HUES6 (cell line): Measurements from ENCODE around the gene WBP2.

Experiments
- H3K27ac ChIP-seq: 2 replicates; pipeline ENCODE4 v1.7.0; 2013; ENCODE audit warnings: low read depth, mild to moderate bottlenecking, low read length, inconsistent platforms
- H3K27me3 ChIP-seq: 2 replicates; pipeline ENCODE4 v1.6.1; 2013; ENCODE audit warnings: low read length; ENCODE audit not compliant: control insufficient read depth, insufficient read depth
- H3K36me3 ChIP-seq: 2 replicates; pipeline ENCODE4 v1.6.1; 2013; ENCODE audit warnings: low read length; ENCODE audit not compliant: control insufficient read depth, insufficient read depth
- H3K4me1 ChIP-seq: 2 replicates; pipeline ENCODE4 v1.6.1; 2013; ENCODE audit warnings: low read length; ENCODE audit not compliant: control insufficient read depth, insufficient read depth
- H3K4me3 ChIP-seq: 2 replicates; pipeline ENCODE4 v1.5.1; 2013; ENCODE audit warnings: low read depth, low read length
- H3K9ac ChIP-seq: one replicate; pipeline ENCODE4 v1.6.1; 2013; ENCODE audit warnings: mild to moderate bottlenecking, low read length
- H3K9me3 ChIP-seq: 2 replicates; pipeline ENCODE4 v1.6.1; 2013; ENCODE audit warnings: low read depth, low read length; ENCODE audit not compliant: control insufficient read depth, insufficient read depth

WBP2 gene

DNA sequence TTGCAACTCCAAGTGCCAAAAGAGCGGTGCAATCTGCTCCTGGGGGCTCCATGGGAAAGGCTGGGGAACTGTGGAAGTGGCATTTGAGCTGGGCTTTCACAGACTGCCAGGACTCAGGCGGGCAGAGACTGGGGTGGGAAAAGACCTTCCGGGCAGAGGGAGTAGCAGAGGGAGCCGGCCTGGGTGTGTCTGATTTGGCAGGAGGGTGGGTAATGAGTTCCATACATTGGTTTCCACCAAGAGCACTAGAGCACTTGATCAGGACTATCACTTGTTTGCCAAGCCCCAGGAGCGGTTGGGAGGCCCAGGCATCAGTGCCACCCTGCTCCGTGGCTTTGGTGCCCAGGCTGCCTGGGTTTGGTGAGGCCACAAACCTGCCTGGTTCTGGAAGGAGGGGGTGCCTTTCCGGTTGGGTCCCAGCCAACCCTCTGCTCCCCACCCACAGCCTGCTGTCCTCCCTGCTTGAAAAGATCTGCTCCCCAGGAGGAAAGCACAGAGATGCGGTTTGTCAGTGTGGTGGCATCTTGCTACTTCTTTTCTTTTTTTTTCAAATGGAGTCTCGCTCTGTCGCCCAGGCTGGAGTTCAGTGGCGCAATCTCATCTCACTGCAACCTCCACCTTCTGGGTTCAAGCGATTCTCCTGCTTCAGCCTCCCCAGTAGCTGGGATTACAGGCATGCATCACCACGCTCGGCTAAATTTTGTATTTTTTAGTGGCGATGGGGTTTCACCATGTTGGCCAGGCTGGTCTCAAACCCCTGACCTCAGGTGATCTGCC lies 26.7 kb upstream of the WBP2 start:
- H3K9ac ChIP-seq, result no peak overlapping the region
- peaks cover 6% of the 10 kb centered on the region for H3K4me1 ChIP-seq
- peaks cover 21% of the 10 kb centered on the region for H3K27me3 ChIP-seq
- H3K9me3 ChIP-seq, result no peaks in the 10 kb centered on the region
- H3K4me3 ChIP-seq, result no peak overlapping the region
- H3K36me3 ChIP-seq, result no peaks in the 10 kb centered on the region
- H3K27ac ChIP-seq, result no peak overlapping the region

DNA sequence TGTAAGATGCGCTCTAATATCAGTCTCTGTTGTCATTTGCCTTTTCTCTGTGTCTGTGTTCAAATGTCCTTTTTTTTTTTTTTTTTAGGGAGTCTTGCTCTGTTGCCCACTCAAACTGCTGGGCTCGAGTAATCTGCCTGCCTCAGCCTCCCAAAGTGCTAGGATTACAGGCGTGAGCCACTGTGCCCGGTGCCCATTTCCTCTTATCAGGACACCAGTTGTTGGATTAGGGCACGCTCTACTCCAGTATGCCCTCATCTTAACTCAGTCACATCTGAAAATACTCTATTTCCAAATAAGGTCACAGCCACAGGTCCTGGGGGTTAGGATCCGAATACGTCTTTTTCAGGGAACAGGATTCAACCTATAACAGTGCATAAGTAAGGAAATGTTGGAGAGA lies 25.1 kb upstream of the WBP2 start:
- H3K4me3 ChIP-seq, result no peak overlapping the region
- no peaks in the 10 kb centered on the region for H3K36me3 ChIP-seq
- H3K27ac ChIP-seq, result no peak overlapping the region
- H3K9me3 ChIP-seq, result no peaks in the 10 kb centered on the region
- peaks cover 18% of the 10 kb centered on the region for H3K4me1 ChIP-seq
- H3K9ac ChIP-seq, result no peak overlapping the region
- peaks cover 25% of the 10 kb centered on the region for H3K27me3 ChIP-seq

DNA sequence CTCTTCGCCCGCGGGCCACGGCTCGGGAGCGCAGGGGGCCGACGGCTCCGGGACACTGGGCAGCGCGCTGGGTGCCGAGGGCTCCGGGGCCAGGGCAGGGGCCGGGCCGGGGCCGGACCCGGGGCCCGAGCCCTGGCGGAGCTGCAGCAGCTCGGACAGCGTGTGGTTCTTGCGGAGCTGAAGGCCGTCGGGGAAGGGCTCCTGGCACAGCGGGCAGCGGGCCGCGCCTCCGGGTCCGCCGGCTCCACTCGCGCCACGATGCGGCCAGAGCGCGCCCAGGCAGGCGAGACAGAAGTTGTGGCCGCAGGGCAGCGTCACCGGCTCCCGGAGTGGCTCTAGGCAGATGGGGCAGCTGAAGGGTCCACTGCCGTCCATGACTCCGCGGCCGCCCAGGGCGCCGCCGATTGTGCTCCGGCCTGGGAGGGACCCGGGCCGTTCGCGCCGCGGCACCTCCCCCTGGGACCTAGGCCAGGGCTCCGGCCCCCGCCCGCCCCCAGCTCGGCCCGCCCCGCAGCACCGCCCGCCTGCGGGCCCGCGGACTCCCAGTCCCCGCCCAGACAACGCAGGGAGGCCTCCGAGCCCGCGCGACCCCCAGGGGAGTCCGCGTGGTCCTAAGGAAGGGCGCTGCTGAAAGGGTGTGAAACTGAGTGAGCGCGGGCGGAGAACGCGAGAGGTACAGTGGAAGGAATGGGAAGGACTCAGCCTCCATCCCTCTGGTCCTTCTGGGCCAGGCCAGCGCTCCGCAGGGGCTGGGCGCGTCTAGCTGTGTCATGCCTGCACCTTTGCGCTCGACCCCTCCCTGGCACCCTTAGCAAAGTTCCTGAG lies 23.3 kb upstream of the WBP2 start, which contains the start of gene TRIM47:
Gene TRIM47, minus strand, starts transcription at position 408 of the 825 bp plus-strand sequence. Its CDS starts 33 bp downstream, at position 375.
- Histone ChIP-seq H3K36me3 (no peaks in the 10 kb centered on the region), H3K27me3 (peaks cover 25% of the 10 kb centered on the region), H3K27ac (no peak within 1 kb of the TSS), H3K9ac (peak within 1 kb of the TSS; percentile 56), H3K4me1 (peaks cover 18% of the 10 kb centered on the region), H3K4me3 (peak within 1 kb of the TSS; percentile 72), H3K9me3 (no peaks in the 10 kb centered on the region)

DNA sequence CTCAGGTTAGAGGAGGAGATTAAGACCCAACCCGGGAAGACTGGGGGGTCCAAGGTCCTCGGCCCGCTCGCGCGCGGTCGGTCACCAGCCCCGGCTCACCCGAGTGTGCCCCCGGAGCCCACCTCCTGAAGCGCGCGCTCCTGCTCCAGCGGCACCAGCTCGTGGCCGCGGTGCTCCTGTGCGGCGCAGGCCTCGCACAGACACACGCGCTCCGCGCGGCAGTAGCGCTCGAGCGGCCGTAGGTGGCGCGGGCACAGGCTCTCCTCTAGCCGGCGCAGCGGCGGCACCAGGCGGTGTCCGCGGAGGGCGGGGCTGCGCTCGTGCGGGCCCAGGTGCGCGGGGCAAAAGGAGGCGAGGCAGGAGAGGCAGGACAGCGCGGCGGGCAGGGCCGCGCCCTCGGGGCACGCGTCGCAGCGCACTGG lies 22.6 kb upstream of the WBP2 start:
- Histone ChIP-seq H3K9ac (peak overlapping the region; percentile 56), H3K27me3 (peaks cover 25% of the 10 kb centered on the region), H3K4me1 (peaks cover 23% of the 10 kb centered on the region), H3K4me3 (peak overlapping the region; percentile 72), H3K27ac (no peak overlapping the region), H3K36me3 (no peaks in the 10 kb centered on the region), H3K9me3 (no peaks in the 10 kb centered on the region)

DNA sequence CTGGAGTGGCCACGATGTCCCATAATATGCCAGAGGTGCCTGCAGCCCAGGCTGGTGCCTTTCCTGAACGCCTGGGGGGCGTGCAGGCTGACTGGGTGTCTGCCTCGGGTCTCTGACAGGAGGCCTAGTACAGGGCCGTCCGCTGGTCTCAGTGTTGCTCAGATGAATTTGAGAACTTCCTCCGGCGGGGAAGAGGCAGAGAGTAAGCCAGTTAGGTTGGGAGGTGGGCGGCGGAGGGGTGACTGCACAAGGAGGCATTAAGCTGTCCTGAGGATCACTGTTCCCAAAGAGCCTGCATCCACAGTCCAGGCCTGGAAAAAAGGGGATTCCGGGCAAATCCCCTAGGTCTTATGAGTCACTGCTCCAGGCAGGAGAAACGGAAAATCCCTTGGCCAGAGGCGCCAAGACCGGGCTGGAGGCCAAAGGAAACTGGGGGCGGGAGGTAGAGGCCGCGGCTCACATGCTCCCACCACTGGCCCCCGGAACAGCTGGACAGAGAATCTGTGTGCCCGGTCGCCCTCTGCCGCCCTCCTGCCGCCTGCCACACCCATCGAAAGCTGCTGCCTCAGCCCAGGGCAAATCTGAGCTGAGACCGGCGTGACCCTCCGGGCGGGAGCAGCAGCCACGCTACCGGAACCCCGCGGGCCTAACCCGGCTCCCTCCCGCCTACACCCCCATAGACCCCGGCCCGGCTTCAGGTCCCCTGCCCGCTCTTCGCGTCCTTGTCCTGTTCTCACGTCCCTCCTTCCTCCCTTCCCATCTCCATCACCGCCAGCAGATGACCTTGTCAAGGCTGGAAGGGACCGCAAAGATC lies 22.0 kb upstream of the WBP2 start:
- no peak overlapping the region for H3K27ac ChIP-seq
- H3K36me3 ChIP-seq, result no peaks in the 10 kb centered on the region
- H3K9ac ChIP-seq, result peak overlapping the region; percentile 56
- H3K9me3 ChIP-seq, result no peaks in the 10 kb centered on the region
- H3K27me3 ChIP-seq, result peaks cover 25% of the 10 kb centered on the region
- H3K4me1 ChIP-seq, result peaks cover 27% of the 10 kb centered on the region
- H3K4me3 ChIP-seq, result peak overlapping the region; percentile 72

DNA sequence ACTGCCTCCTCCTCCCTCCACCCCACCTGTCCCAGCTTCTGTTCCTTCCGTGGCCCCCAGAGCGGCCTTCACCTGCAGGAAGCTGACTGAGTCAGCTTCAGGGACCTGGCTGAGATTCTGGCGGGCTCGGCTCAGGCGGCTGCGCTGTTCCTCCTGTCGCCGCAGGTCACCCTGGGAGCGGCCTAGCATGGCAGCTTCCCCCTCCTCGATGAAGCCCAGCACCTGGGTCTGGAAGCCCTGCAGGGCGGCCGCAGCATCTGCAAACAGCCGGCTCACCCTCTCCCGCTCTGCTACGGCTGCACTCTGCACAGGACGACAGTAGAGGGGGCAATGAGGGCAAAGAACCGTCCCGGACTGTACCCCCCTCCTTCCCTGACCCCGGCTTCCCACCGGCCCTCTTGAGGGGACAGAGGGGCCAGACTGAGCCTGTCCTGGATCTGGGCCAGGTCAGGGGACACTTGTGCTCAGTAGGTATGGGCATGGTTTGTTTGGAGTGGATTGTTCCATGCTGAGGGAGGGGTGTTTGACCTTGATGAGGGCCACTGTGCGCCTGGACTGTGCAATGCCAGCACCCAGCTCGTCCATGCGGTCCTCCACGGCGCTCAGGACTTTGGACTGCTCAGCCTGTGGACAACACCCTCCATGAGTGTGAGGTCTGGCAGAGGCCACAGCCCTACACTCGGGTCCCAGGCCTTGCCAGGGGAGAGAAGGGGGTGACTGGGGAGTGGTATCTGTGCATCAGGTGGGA lies 21.2 kb upstream of the WBP2 start:
- Histone ChIP-seq H3K27ac (no peak overlapping the region), H3K9ac (no peak overlapping the region), H3K27me3 (peaks cover 25% of the 10 kb centered on the region)

DNA sequence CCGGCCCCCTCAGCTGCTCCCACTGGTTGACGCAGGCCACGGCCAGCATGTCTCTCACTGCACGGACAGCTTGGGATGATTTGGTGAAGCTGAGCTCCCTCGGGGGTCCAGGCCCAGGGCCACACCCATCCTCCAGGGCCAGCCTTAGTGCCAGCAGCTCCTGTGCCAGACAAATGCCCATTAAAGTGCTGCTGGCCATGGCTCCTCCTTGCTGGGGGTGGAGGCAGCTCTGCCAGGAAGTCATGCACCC lies 20.7 kb upstream of the WBP2 start:
- H3K9me3 ChIP-seq, result no peaks in the 10 kb centered on the region
- peaks cover 28% of the 10 kb centered on the region for H3K4me1 ChIP-seq
- H3K27ac ChIP-seq, result no peak overlapping the region
- no peak overlapping the region for H3K9ac ChIP-seq
- H3K36me3 ChIP-seq, result no peaks in the 10 kb centered on the region
- no peak overlapping the region for H3K4me3 ChIP-seq
- peaks cover 25% of the 10 kb centered on the region for H3K27me3 ChIP-seq

More for the DNA sequence above, 21.2 kb upstream of the WBP2 start:
- Histone ChIP-seq H3K9me3 (no peaks in the 10 kb centered on the region), H3K4me1 (peaks cover 27% of the 10 kb centered on the region), H3K4me3 (no peak overlapping the region), H3K36me3 (no peaks in the 10 kb centered on the region)

DNA sequence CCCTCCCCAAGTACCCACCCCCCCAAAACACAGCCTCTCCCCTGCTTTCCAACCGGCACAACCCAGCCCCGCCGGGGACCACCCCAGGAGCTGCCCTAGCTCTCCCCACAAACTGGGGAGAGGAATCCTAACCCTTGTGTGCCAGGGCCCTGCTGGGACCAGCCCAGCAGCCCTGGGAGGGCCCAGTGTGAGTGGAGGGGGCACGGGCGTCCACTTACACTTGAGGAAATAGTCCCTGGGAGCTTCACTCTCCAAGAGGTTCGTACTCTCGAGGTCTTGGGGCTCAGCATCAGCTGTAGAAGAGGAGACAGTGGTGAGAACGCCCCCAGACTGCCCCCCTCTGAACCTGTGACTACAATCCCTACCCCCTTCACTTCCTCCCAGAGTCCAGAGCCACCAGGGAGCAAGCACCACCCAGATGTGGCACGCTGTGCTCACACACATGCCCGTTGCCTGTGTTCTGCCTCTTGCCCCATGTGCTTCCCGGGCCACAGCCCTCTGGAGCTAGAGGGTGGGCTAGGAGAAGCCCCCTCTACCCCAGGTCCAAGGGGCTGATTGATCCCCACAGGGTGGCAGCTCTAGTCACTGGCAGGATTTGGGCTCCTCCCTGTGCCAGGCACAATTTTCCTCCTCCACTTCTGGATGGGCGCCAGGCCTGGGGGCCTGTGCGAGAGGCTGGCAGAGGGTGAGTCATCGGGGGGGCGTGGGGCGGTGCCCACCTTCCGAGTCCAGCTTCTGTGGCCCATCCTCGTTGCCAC lies 20.2 kb upstream of the WBP2 start:
- Histone ChIP-seq H3K27me3 (peaks cover 25% of the 10 kb centered on the region), H3K9ac (no peak overlapping the region), H3K4me3 (no peak overlapping the region), H3K36me3 (no peaks in the 10 kb centered on the region), H3K9me3 (no peaks in the 10 kb centered on the region), H3K4me1 (peaks cover 31% of the 10 kb centered on the region), H3K27ac (no peak overlapping the region)

DNA sequence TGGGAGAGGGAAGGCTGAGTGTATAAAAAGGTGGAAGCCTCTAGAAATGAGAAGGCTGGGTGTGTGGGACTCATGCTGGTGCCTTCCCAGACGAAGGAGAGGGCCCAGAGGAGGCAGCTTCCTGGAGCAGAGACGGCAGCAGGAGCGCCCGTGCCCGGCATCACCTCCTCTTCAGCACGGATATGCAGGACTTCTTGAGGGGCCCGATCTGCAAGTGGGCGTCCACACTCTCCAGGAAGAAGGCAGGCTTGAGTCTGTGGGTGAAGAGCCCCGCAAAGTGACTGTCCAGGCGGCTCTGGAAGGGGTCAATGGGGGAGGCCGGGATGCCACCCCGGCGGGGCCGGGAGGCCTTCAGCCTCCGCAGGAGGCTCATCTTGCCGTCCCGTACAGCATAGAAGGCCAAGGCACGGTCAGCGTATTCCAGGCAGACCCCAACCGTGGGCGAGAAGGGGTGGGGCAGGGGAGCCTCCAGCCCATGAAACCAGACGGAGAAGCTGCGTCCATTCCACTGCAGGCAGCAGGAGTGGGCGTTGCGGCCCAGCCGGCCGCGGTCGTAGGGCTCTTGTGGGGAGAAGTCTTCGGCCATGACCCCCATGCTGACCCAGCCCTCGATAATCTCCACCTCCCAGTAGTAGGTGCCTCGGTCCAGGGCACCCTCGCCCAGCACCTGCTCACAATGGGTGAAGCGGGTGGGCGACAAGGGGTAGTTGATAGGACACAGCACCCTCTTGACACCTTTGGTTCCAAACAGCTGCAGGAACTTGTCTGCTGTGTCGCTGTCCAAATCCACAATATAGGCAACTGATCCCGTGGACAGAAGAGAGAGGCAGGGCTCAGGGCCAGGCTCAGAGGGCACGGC lies 19.4 kb upstream of the WBP2 start:
- Histone ChIP-seq H3K9me3 (no peaks in the 10 kb centered on the region), H3K4me3 (no peak overlapping the region), H3K9ac (no peak overlapping the region), H3K27me3 (peaks cover 25% of the 10 kb centered on the region), H3K36me3 (no peaks in the 10 kb centered on the region), H3K27ac (no peak overlapping the region), H3K4me1 (peaks cover 36% of the 10 kb centered on the region)
